Measurements from ENCODE around the gene KCNH2. TPM values are rescaled to one million over a fixed set of nuclear protein-coding genes. Genes with fewer than 3 reads are reported as not detected.

The KCNH2 gene
- total and polyA plus RNA-seq, 2 experiments from 2014 or later: 2.6 to 14.7 TPM

- H3F3A ChIP-seq (replicated peaks; ENCODE audit: low read depth): no peaks in the 10 kb centered on the region
- H3K4me1 Mint-ChIP-seq: peaks cover 14% of the 10 kb centered on the region
- no peak overlapping the region for H3K27ac Mint-ChIP-seq
- no peak for TF ChIP-seq POLR2AphosphoS5 (IDR thresholded peaks at IDR 0.05; ENCODE audit: low read depth)
- TF ChIP-seq EZH2 (IDR thresholded peaks at IDR 0.05; ENCODE audit: low read depth, unreplicated experiment): no peak
- peak; percentile 90 to 98 for TF ChIP-seq CTCF (conservative IDR thresholded peaks at IDR 0.05; ENCODE audit: low read depth in 2 of 2)
- no peak overlapping the region for H3K4me3 Mint-ChIP-seq
- peaks cover 11% of the 10 kb centered on the region; the same call in 1 of the 2 replicates for H3K4me1 ChIP-seq (ENCODE audit: insufficient read depth)
- H4K20me1 ChIP-seq (replicated peaks; ENCODE audit: insufficient read depth): no peaks in the 10 kb centered on the region
- ATAC-seq (peak; percentile 91), DNase-seq (ENCODE audit: low spot score) (peak; percentile 84)
- no peak overlapping the region for H3K27ac ChIP-seq (ENCODE audit: low read depth)
- no peaks in the 10 kb centered on the region for H3K36me3 ChIP-seq (ENCODE audit: insufficient read depth)
- no peaks in the 10 kb centered on the region for H3K36me3 Mint-ChIP-seq (ENCODE audit: low read depth)
- no peaks in the 10 kb centered on the region for H3K9me3 Mint-ChIP-seq
- no peak overlapping the region for H2AFZ ChIP-seq
- H3K27me3 Mint-ChIP-seq (ENCODE audit: insufficient read depth, low read depth, poor library complexity): peaks cover 5% of the 10 kb centered on the region
- H3K9me2 ChIP-seq (ENCODE audit: insufficient read depth): no peaks in the 10 kb centered on the region
- peaks cover 18% of the 10 kb centered on the region for H3K27me3 ChIP-seq (ENCODE audit: insufficient read depth)
- no peak overlapping the region for H3K4me3 ChIP-seq
- no peak overlapping the region for H3K4me2 ChIP-seq
- no peaks in the 10 kb centered on the region for H3K79me2 ChIP-seq (replicated peaks; ENCODE audit: insufficient read depth)
These were observed 15.3 kb downstream of the KCNH2 start for GRCh38 chr7:150962553-150963399.

DNA sequence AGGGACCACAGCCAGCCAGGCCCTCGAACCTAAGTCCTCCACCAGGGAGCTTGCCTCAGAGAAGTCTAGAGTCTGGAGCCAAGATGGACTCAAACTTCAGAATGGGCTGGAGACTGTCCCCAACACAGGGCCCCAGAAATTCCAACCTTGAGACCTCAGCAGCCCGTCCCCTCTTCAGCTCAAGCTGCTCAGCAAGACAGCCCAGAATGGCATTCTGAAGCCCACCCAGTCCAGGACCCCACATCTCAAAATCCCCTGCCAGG is 15.9 kb downstream of the KCNH2 start:
- Mint-ChIP-seq H3K4me1 (peaks cover 14% of the 10 kb centered on the region), H3K36me3 (ENCODE audit: low read depth) (no peaks in the 10 kb centered on the region), H3K9me3 (no peaks in the 10 kb centered on the region), H3K27ac (no peak overlapping the region; the same call in 1 of the 2 replicates), H3K4me3 (no peak overlapping the region), H3K27me3 (ENCODE audit: insufficient read depth, low read depth, poor library complexity) (peaks cover 10% of the 10 kb centered on the region)
- no peaks in the 10 kb centered on the region for H4K20me1 ChIP-seq (replicated peaks; ENCODE audit: insufficient read depth)
- no peak overlapping the region for H2AFZ ChIP-seq
- H3K79me2 ChIP-seq (replicated peaks; ENCODE audit: insufficient read depth): no peaks in the 10 kb centered on the region
- DNase-seq (ENCODE audit: low spot score) (no peak), ATAC-seq (no peak)
- H3K4me2 ChIP-seq: no peak overlapping the region
- no peak for TF ChIP-seq ZNF114 (CRISPR knock-in tag; IDR thresholded peaks at IDR 0.05)
- no peak for TF ChIP-seq JUNB (IDR thresholded peaks at IDR 0.05; ENCODE audit: unreplicated experiment)
- TF ChIP-seq, protein P1, sequence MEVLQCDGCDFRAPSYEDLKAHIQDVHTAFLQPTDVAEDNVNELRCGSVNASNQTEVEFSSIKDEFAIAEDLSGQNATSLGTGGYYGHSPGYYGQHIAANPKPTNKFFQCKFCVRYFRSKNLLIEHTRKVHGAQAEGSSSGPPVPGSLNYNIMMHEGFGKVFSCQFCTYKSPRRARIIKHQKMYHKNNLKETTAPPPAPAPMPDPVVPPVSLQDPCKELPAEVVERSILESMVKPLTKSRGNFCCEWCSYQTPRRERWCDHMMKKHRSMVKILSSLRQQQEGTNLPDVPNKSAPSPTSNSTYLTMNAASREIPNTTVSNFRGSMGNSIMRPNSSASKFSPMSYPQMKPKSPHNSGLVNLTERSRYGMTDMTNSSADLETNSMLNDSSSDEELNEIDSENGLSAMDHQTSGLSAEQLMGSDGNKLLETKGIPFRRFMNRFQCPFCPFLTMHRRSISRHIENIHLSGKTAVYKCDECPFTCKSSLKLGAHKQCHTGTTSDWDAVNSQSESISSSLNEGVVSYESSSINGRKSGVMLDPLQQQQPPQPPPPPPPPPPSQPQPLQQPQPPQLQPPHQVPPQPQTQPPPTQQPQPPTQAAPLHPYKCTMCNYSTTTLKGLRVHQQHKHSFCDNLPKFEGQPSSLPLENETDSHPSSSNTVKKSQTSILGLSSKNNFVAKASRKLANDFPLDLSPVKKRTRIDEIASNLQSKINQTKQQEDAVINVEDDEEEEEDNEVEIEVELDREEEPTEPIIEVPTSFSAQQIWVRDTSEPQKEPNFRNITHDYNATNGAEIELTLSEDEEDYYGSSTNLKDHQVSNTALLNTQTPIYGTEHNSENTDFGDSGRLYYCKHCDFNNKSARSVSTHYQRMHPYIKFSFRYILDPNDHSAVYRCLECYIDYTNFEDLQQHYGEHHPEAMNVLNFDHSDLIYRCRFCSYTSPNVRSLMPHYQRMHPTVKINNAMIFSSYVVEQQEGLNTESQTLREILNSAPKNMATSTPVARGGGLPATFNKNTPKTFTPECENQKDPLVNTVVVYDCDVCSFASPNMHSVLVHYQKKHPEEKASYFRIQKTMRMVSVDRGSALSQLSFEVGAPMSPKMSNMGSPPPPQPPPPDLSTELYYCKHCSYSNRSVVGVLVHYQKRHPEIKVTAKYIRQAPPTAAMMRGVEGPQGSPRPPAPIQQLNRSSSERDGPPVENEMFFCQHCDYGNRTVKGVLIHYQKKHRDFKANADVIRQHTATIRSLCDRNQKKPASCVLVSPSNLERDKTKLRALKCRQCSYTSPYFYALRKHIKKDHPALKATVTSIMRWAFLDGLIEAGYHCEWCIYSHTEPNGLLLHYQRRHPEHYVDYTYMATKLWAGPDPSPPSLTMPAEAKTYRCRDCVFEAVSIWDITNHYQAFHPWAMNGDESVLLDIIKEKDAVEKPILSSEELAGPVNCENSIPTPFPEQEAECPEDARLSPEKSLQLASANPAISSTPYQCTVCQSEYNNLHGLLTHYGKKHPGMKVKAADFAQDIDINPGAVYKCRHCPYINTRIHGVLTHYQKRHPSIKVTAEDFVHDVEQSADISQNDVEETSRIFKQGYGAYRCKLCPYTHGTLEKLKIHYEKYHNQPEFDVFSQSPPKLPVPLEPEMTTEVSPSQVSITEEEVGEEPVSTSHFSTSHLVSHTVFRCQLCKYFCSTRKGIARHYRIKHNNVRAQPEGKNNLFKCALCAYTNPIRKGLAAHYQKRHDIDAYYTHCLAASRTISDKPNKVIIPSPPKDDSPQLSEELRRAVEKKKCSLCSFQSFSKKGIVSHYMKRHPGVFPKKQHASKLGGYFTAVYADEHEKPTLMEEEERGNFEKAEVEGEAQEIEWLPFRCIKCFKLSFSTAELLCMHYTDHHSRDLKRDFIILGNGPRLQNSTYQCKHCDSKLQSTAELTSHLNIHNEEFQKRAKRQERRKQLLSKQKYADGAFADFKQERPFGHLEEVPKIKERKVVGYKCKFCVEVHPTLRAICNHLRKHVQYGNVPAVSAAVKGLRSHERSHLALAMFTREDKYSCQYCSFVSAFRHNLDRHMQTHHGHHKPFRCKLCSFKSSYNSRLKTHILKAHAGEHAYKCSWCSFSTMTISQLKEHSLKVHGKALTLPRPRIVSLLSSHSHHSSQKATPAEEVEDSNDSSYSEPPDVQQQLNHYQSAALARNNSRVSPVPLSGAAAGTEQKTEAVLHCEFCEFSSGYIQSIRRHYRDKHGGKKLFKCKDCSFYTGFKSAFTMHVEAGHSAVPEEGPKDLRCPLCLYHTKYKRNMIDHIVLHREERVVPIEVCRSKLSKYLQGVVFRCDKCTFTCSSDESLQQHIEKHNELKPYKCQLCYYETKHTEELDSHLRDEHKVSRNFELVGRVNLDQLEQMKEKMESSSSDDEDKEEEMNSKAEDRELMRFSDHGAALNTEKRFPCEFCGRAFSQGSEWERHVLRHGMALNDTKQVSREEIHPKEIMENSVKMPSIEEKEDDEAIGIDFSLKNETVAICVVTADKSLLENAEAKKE (CRISPR knock-in tag; IDR thresholded peaks at IDR 0.05): no peak
- no peak for TF ChIP-seq EZH2phosphoT487 (IDR thresholded peaks at IDR 0.05; ENCODE audit: unreplicated experiment)
- no peak for TF ChIP-seq NANOG (IDR thresholded peaks at IDR 0.05; ENCODE audit: borderline replicate concordance)
- H3F3A ChIP-seq (replicated peaks; ENCODE audit: low read depth): no peaks in the 10 kb centered on the region
- H3K4me3 ChIP-seq: no peak overlapping the region
- no peak overlapping the region for H3K27ac ChIP-seq (ENCODE audit: low read depth)
- H3K9me2 ChIP-seq (ENCODE audit: insufficient read depth): no peaks in the 10 kb centered on the region
- H3K27me3 ChIP-seq (ENCODE audit: insufficient read depth): peaks cover 23% of the 10 kb centered on the region
- H3K4me1 ChIP-seq (ENCODE audit: insufficient read depth): peaks cover 11% of the 10 kb centered on the region; the same call in 1 of the 2 replicates
- no peaks in the 10 kb centered on the region for H3K36me3 ChIP-seq (ENCODE audit: insufficient read depth)

Data from GM23338 (cell line).